Dermis blood vessel endothelial cell (primary cell): ENCODE data around the gene COP1. TPM values are rescaled to one million over a fixed set of nuclear protein-coding genes. Genes with fewer than 3 reads are reported as not detected.
A peak's percentile ranks its signal among the peaks of the same experiment; 100 is the strongest.
"Not testable (repeated sequence)": the region's sequence is repeated elsewhere in the genome, so short reads cannot be mapped to it uniquely, and the experiment has no call there.

Experiments used
- DNase-seq: peaks from one replicate; pipeline ENCODE4 v3.0.0; 2010
- total RNA-seq: library from RNA; depleted of rRNA; stranded (reverse); fragments of >200 nt; gene quantifications from 2 replicates; pipeline ENCODE4 v1.2.3, GENCODE V29; 2014

COP1 gene
- total RNA-seq, 1 donor from 2014 or later, result 65.2 TPM

DNA sequence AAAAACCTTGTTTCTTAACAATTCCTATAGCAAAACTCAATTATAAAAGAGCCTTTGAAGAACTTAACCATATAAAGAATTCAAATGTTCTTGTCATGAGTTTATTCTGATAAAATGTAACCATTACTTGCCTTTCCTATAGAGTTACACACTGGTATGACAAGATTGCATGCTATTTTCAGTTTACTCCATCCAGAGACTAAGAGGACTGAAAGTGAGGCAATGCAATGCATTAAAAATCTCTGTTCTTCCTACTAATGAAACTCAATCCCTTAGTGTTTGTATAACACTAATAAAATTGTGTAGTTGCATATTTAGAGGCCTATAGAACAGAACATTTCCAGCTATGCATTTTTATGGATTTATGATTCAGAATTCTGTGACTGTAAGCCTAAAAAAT lies 88.1 kb downstream of the COP1 start:
- DNase-seq, result no peak

DNA sequence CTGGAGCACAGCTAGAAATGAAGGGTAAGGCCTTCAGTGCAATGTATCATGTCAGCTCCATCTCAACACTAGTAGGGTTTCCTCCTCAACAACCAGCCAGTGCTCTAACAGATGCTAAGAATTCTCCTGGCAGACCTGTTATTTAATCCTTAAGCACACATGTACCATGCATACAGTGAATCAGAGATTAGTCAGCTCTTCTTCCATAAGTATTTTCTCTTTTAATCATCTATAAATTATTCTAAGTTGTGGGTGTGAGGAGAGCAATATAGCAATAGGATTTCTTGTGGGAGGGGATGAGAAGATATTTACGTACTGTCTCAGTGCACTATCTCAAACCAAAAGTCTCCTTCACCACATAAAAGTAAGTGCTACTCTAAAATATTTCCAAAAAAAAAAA lies 95.3 kb downstream of the COP1 start:
- no peak for DNase-seq

DNA sequence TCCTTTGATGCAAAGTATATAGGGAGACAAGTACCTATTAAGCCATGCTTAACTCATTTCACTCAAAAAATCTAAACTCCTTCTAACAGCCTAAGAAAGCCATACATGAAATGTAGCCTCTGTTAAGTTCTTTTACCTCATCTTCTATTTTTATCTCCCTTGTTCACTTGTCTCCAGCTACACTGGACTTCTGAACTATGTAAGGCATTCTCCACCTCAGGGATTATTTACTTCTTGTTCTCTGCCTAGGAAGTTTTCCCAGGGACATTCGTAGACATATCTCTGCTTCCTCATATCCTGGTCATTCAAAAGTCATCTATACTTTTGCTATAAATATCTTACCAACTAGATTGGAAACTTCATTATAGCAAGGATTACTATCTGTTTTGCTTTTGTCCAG lies 96.9 kb downstream of the COP1 start:
- DNase-seq, result no peak

DNA sequence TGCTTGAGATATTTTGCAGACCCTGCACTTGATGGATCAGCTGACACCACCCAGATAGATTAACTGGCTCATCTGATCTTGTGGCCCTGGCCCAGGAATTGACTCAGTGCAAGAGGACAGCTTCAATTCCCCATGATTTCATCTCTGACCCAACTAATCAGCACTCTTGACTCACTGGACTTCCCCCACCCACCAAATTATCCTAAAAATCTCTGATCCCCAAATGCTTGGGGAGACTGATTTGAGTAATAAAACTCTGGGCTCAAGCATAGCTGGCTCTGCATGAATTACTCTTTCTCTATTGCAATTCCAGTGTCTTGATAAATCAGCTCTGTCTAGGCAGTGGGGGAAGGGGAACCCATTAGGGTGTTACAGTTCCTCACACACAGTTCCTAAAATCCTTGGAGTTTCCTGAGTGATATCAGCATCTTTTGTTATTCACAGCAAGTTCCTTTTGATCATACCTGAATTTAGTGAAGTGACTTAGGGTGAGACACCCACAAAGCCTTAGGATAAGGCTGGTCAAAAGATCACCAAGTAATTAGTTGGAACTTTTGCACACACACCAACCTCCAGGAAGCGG lies 104.2 kb downstream of the COP1 start:
- no peak for DNase-seq

DNA sequence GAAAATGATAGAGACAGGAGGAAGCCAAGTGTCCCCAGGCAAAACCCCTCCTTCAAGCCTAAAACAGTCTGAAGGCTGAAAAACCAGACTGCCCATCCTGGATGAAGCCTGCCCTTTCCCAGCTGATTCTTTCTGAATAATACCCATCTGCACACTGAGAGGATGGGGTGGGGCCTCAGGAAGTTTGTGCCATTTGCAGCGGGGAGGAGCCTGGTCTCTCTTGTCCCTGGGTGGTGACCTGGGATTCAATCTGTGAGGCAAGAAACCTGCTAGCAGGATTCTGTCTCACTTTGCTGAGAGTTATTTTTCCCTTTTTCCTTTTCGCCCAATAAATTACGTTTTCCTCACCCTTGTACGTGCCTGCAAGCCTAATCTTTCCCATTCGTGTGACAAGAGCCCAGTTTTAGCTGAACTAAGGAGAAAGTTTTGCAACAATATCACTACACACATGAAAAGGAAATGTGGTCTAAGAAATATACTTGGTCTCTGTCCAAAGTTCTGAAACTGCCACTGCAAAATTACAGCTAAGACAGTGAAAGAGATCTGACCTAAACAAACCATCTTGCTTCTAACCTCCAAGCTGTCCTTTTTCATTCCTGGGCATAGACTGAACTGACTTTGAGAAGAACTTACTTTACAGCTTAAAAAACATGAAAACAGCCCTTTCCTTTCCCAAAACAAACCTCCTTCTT lies 105.0 kb downstream of the COP1 start:
- peak; percentile 24 for DNase-seq

DNA sequence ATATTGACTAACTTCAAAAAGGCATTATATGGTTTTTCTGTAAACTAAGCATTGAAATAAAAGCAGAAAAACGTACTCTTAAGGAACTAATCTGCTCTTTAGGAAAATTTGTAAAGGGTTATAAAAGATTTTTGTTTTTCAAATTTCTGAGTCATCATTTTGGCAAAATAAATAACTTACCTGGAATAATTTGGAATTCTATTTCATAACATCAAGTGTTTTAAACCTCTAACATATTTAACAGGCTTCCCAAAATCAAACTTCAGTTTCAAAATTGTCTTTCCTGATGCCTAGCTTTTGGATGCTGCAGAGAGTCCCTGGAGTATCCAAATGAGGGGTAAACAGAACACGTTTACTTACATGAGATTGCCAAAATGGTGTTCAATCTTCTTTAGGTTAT lies 108.5 kb downstream of the COP1 start:
- no peak for DNase-seq

DNA sequence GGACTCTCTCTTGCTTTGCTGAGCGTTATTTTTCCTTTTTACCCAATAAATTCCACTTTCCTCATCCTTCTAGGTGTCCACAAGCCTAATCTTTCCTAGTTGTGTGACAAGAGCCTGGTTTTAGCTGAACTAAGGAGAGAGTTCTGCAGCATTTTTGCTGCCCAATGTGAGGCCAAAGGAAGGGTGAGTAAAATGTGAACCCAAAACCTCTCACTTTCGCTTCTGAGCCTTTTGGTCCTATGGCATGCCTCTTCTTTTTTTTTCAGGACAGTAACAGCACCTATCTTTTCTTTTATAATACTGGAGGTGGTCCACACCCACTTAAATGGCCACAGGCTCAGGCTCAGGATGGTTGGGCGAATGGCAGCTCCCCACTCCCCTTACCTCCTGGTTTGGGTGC lies 111.1 kb downstream of the COP1 start:
- no peak for DNase-seq

DNA sequence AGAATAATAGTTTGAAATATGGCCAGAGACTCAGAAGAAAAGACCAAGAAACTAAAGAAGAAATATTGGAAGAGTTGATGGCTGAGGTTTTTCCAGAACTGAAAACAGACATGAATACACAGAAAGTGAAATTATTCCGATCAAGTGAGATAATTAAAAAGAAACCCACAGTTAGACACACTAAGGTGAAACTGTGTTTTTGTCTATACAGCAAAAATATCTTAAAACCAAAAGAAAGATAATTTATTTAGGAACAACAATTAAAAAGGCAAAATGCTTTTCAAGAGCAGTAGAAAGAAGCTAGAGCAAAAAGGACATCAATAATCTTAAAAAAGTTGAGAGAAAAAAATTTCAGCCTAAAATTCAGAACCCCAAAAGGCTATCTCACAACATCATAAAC lies 116.3 kb downstream of the COP1 start:
- no peak for DNase-seq

DNA sequence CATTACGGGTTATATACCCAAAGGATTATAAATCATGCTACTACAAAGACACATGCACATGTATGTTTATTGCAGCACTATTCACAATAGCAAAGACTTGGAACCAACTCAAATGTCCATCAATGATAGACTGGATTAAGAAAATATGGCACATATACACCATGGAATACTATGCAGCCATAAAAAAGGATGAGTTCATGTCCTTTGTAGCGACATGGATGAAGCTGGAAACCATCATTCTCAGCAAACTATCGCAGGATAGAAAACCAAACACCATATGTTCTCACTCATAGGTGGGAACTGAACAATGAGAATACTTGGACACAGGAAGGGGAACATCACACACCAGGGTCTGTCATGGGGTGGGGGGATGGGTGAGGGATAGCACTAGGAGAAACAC lies 119.3 kb downstream of the COP1 start:
- DNase-seq, result not testable (repeated sequence)

DNA sequence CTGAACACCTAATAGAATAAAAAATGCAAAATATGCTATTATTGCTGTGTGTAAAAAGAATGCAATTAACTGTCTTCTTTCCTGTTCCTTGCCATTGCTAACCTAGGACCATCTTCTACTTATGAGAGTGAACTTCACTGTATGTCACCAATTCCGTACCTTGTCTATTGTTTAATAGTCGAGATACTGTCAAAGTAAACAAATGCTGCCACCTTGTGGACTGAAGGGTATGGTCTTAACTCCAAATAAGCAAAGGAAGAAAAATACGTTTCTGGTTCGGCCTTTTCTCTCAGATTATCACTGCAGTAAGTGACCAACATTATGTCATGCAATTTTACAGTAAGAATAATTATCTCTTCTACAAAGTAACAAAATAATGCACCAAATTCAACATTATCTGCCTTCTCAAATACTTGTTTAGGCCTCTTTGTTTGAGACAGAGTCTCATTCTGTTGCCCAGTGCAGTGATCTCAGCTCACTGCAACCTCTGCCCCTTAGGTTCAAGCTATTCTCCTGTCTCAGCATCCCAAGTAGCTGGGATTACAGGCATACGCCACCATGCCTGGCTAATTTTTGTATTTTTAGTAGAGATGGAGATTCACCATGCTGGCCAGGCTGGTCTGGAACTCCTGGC lies 133.4 kb downstream of the COP1 start:
- peak; percentile 89 for DNase-seq

DNA sequence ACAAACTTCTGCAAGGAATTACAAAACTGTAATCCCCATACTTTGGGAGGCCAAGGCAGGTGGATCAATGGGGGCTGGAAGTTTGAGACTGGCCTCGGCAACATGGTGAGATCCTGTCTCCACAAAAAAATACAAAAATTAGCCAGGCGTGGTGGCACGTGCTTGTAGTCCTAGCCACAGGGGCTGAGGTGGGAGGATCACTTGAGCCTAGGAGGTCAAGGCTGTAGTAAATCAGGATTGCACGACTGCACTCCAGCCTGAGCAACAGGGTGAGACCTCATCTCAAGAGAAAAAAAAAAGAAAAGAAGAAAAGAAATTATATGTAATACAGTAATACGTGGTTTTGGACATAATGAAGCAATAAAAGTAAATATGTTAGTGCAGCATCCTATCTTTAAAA lies 138.2 kb downstream of the COP1 start:
- no peak for DNase-seq

DNA sequence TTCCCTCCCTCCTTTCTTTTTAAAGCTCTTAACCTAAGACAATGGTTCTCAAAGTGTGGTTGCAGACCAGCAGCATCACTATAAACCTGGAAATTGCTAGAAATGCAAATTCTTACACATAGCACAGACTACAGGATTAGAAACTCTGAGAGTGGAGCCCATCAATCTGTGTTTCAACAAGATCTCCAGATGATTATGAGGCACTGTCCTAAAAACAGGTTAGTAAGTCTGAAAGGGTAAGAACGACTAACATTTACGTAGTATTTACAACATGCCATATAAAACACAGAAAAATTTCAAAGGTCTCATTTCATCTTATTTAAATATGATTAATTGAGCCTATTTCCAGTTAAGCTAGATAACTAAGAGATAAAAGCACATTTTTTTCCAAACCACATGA lies 138.8 kb downstream of the COP1 start:
- DNase-seq, result no peak

DNA sequence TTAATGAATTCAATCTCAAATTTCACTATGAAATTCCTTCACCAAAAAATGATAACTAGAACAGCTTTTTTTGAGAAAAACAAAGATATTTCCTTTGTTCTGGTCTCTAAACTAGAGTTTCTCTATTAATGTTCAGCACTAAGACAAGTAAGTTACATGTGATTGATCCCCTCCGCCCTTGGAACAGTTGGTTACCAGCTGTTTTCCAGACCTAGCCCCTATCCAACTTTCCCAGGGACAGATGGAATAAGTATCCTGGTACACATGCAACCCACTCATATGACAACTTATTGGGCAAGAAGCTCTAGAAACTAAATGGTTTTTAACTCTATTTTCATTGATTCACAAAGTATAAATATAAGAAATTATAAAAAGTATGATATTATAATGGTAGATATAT lies 140.4 kb downstream of the COP1 start:
- no peak for DNase-seq

DNA sequence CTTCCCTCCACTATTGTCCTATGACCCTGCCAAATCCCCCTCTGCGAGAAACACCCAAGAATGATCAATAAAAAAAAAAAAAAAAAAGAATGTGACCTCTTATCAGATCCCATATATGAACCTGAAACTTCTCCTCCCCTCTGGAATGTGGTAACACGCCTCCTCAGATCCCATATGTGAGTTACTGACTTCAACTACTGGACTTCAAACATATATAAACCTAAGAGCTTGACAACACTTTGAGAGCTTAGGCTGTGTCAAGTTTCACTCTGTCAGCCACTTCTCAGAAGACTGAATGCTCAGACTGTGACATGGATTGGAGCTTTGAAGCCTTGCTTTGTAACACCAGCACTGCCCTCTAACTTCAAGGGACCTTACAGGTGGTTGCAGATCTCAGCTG lies 148.4 kb downstream of the COP1 start:
- DNase-seq, result no peak

DNA sequence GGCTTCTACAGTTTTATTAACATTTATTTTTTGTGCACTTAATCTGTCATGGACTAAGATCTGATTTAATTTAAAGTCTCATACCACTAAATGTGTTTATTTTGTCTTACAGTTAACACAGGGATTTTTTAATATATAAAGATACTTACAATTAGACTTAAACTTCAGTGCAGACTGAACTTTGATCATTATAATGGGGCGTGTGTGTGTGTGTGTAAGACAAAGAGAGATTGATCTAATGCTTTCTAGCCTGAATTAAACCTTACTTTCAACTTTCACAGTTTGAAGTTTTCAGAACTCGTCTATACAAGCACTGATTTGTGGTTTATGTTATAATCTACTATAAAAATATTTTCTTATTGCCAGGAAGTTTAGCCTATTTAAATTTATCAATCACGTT lies 150.8 kb downstream of the COP1 start:
- no peak for DNase-seq

DNA sequence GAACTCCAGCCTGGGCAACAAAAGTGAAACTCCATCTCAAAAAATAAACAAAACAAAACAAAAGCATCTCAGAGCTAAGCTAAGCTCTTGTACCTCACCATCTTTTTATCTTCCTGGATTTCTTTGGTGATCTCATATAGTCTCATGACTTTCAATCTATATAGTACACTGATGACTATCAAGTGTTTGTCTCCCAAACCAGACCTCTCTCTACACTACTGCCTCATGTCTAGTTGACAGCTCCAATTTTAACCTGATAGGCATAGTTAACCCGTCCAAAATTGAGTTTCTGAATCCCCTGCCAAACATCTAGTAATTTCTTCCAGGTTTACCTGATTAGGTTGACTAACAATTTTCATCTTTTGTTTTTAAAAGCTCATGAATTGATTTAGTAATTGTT lies 151.7 kb downstream of the COP1 start:
- DNase-seq, result no peak

DNA sequence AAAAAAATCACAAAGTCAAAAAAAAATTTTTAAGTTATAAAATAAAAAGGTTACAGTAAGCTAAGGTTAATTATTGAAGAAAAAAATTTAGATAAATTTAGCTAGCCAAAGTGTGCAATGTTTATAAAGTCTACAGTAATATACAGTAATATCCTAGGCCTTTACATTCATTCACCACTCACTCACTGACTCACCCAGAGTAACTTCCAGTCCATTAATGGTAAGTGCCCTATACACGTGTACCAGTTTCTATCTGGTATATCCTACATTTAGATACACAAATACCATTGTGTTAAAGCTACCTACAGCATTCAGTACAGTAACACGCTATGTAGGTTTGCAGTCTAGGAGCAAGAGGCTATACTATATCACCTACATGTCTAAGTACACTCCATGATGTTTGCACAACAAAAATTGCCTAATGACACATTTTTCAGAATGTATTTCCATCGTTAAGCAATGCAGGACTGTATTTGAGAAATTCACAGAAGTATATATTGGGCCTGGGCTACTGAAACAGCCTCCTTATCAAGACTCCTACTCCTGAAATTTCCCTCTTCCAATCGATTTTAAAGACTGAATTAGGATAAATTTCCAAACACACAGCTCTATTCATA lies 155.1 kb downstream of the COP1 start:
- DNase-seq, result no peak

DNA sequence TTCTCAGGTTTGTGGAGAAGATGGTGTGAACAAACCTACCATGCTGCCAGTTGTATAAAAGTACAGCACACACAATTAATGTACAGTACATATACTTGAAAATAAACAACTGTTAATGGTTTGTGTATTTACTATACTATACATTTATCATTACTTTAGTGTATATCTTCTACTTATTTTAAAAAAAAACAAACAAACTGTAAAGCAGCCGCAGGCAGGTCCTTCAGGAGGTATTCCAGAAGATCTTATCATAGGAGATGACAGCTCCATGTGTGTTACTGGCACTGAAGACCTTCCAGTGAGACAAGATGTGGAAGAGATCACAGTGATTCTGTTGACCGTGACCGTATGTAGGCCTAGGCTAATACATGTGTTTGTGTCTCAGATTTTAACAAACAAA lies 155.7 kb downstream of the COP1 start:
- no peak for DNase-seq

DNA sequence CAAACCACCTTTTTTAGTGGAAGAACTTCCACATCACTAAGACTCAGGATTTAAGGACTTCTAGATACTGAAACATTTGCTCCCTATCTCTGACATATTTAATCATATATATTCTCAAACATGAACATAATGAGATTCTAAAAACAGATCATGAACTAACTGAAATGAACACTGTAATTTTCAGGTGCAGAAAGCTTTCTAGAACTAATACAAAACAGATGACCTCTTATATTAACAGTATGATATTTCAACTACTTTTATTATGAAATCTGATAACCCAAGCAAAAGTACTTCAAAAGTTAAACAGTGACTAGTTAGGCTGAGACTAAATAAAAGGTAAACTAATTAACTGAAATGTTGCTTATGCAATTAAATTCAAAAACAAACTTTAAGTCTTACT lies 157.5 kb downstream of the COP1 start:
- DNase-seq, result no peak

DNA sequence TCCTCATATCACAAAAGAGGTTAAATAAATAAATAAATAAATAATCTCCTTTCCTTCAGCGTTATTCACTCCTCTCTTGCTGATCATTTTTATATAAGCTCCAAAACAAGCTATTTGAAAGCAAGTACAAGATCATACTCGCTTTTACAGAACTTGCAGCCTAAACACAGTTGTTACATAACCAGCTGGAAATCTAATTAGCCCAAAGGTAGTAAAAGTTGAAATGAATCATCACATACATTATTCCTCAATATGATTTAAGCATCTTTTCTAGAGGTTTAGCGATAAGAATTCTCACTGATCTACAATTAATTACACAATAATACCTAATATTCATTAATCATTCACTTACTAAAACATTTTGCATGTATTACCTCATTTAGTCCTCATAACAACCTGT lies 160.2 kb downstream of the COP1 start:
- no peak for DNase-seq

DNA sequence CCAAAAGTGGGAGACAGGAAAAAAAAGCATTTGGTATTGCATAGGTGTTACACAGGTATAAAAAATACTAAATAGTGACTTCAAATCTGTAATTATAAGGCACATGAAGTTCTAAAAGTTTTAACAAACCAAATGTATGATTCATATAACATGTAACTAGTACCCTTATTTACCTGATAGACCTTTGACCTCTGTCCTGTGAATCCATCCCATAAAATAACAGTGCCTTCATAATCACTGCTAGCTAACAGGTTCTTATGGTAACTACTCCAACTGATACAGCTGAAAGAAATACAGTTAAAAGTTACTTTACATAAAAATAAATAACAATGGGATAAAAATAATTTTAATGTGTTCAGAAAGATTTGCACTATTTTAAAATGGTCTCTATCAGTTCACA lies 163.5 kb downstream of the COP1 start:
- DNase-seq, result no peak

DNA sequence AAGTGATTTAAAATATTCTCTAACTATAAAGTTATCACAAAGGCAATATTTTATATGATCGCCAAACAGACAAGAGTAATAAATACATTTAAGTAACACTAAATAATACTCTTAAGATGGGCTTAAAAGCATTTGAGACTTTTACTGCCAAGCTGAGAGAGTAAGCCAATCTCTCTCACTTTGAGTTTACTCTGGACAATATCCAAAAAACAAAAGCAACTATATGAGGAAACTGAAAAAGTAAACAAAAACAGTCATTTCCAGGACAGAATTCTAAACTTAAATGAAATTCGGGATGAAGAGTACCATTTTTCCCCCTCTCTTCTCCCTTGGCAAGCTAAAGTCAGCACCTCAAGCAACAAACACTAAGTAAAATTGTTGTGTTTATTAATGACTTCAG lies 173.2 kb downstream of the COP1 start:
- DNase-seq, result peak; percentile 26

DNA sequence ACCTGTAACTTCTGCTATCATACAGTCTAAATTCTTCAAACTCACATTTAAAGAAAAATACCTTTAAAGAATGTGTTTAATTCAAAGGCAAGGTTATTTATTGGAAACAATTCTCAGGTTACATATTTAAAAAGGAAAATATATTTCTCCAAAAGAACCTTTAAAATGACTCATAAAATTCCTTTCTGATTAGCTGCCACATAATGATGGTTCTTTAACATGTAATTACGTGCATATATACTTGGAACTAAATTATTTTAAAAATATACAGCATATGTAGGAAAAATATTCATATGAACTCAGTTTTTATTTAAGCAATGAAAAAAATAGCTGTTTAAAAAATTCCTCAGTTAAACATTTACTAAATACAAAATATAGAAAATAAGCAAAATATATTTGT lies 173.6 kb downstream of the COP1 start:
- peak; percentile 10 for DNase-seq

DNA sequence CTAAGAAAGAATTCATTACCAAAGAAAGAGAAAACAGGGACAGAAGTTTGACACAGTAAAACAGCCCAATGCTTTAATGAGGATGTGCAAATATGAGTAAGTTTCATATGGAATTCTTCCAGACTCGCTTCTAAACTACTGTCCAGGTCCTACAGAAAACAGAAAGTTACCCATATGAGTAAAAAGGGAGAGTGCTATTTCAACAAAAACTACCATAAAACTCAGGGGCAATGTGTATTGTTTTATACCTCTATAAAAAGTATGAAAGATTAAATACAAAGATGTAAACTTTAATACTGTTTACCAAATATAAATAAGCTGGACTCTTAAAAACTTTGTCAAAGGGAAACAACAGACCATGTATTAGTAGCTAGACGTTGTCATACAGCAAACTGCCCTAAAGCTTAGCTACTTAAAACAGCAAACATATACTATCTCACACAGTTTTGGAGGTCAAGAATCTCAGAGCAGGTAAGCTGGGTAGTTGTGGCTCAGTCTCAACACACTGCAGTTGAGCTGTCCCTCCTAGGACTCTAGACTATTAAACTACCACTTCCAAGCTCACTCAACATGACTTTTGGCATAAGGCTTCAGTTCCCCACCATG lies 174.9 kb downstream of the COP1 start:
- no peak for DNase-seq
